Natural killer cell (primary cell): Measurements from ENCODE around the gene XDH. TPM values are rescaled to one million over a fixed set of nuclear protein-coding genes. Genes with fewer than 3 reads are reported as not detected.

Experiments
- ATAC-seq, 3 donors: fragments of 150-1000 bp in 2 of 3; fragments of 200-7000 bp in 1 of 3; cut with Tn5 transposase; 1 replicate in 1 of 3; 2 replicates in 2 of 3; pipeline ENCODE4 v1.10.0; 2021; ENCODE audit warnings: mild to moderate bottlenecking in 2 of 3, moderate library complexity in 2 of 3
- DNase-seq, 2 donors: peaks; one replicate each; pipeline versions ENCODE4 v3.0.0 to v3.0.0-alpha.2; 2013 to 2021; ENCODE audit warnings: mixed read lengths in 1 of 2
- H3K27ac ChIP-seq: one replicate; pipeline ENCODE4 v1.5.1; 2013; ENCODE audit warnings: mild to moderate bottlenecking, low read length
- H3K27me3 ChIP-seq: one replicate; pipeline ENCODE4 v1.6.1; 2013; ENCODE audit warnings: low read length; ENCODE audit not compliant: control insufficient read depth, insufficient read depth
- H3K36me3 ChIP-seq: one replicate; pipeline ENCODE4 v1.6.1; 2013; ENCODE audit warnings: low read length; ENCODE audit not compliant: control insufficient read depth, insufficient read depth
- H3K4me1 ChIP-seq: one replicate; pipeline ENCODE4 v1.6.1; 2013; ENCODE audit warnings: low read length; ENCODE audit not compliant: control insufficient read depth, insufficient read depth
- H3K4me3 ChIP-seq: one replicate; pipeline ENCODE4 v1.5.1; 2013; ENCODE audit warnings: low read length
- H3K9me3 ChIP-seq: one replicate; pipeline ENCODE4 v1.6.1; 2013; ENCODE audit warnings: low read length; ENCODE audit not compliant: control insufficient read depth, insufficient read depth
- H3K27ac Mint-ChIP-seq, 2 donors: one replicate each; pipeline ENCODE4 v1.8.0; 2022; ENCODE audit warnings: mild to moderate bottlenecking in 2 of 2, mixed read lengths in 2 of 2, moderate library complexity in 1 of 2
- H3K27me3 Mint-ChIP-seq, 2 donors: one replicate each; pipeline ENCODE4 v1.8.0; 2022; ENCODE audit warnings: low read depth in 2 of 2, mixed read lengths in 2 of 2
- H3K36me3 Mint-ChIP-seq: one replicate; pipeline ENCODE4 v1.8.0; 2022; ENCODE audit warnings: mixed read lengths
- H3K4me1 Mint-ChIP-seq, 2 donors: one replicate each; pipeline ENCODE4 v1.8.0; 2022; ENCODE audit warnings: mixed read lengths in 2 of 2
- H3K4me3 Mint-ChIP-seq: one replicate; pipeline ENCODE4 v1.8.0; 2022; ENCODE audit warnings: mild to moderate bottlenecking, moderate library complexity, mixed read lengths
- H3K9me3 Mint-ChIP-seq, 2 donors: one replicate each; pipeline ENCODE4 v1.8.0; 2022; ENCODE audit warnings: mixed read lengths in 2 of 2
- CTCF ChIP-seq: fragments of 200-600 bp; IDR thresholded peaks from one replicate; pipeline ENCODE4 v1.8.0; 2022; ENCODE audit warnings: antibody characterized with exemption
- WGBS: methylation state at CpG from one replicate; pipeline ENCODE4 v1.1.7; 2013; ENCODE audit warnings: missing lambda C conversion rate; ENCODE audit not compliant: insufficient coverage; 5-methylcytosine and 5-hydroxymethylcytosine counted together
- intact Hi-C: fragments of 100-400 bp; cut with micrococcal nuclease; formaldehyde crosslinking; loops from one replicate; pipeline ENCODE4 v1.14.2; 2022
- total RNA-seq, 4 donors: library from RNA; stranded (reverse); fragments of 120-200 nt in 1 of 4; gene quantifications; one replicate each; pipeline versions ENCODE4 v1.2.3 to v1.2.4, GENCODE V29; 2013 to 2022

XDH gene
- total RNA-seq, 3 donors from 2014 or later (not counting 1 experiment from before 2014, with no cell fraction given), result not detected

GRCh38 chr2:31421634-31422033 is 7.1 kb upstream of the XDH start:
- no peak overlapping the region for H3K4me3 Mint-ChIP-seq
- no peak overlapping the region for H3K27ac Mint-ChIP-seq
- DNase-seq (no peak), ATAC-seq (no peak)
- Histone ChIP-seq H3K27ac (no peak overlapping the region), H3K9me3 (peaks cover 6% of the 10 kb centered on the region), H3K27me3 (no peaks in the 10 kb centered on the region), H3K4me1 (no peaks in the 10 kb centered on the region), H3K4me3 (no peak overlapping the region), H3K36me3 (no peaks in the 10 kb centered on the region)
- H3K4me1 Mint-ChIP-seq, result no peaks in the 10 kb centered on the region
- peaks cover 10% of the 10 kb centered on the region for H3K36me3 Mint-ChIP-seq
- intact Hi-C loops, result no loop called here
- 96% methylated on average over 3 of the region's 3 CpGs for WGBS
- H3K9me3 Mint-ChIP-seq, result peaks cover 7 to 8% of the 10 kb centered on the region in 2 donors
- no peak for TF ChIP-seq CTCF
- no peaks in the 10 kb centered on the region for H3K27me3 Mint-ChIP-seq

GRCh38 chr2:31420936-31421335 is 6.4 kb upstream of the XDH start:
- H3K4me1 Mint-ChIP-seq, result peaks cover 0 to 4% of the 10 kb centered on the region in 2 donors

GRCh38 chr2:31419386-31419785 is 4.8 kb upstream of the XDH start:
- Histone ChIP-seq H3K4me1 (no peaks in the 10 kb centered on the region), H3K27ac (no peak overlapping the region), H3K4me3 (no peak overlapping the region), H3K27me3 (no peaks in the 10 kb centered on the region), H3K36me3 (no peaks in the 10 kb centered on the region), H3K9me3 (peaks cover 6% of the 10 kb centered on the region)
- H3K27ac Mint-ChIP-seq, result no peak overlapping the region
- H3K27me3 Mint-ChIP-seq, result no peaks in the 10 kb centered on the region
- H3K9me3 Mint-ChIP-seq, result peaks cover 3 to 8% of the 10 kb centered on the region in 2 donors
- peaks cover 10% of the 10 kb centered on the region for H3K36me3 Mint-ChIP-seq
- TF ChIP-seq CTCF, result no peak
- ATAC-seq (no peak), DNase-seq (no peak)
- no peak overlapping the region for H3K4me3 Mint-ChIP-seq
- H3K4me1 Mint-ChIP-seq, result peaks cover 0 to 4% of the 10 kb centered on the region in 2 donors
- intact Hi-C loops, result no loop called here

More at GRCh38 chr2:31420936-31421335, 6.4 kb upstream of the XDH start:
- H3K9me3 ChIP-seq, result peaks cover 6% of the 10 kb centered on the region
- no peaks in the 10 kb centered on the region for H3K27me3 ChIP-seq
- H3K36me3 ChIP-seq, result no peaks in the 10 kb centered on the region
- intact Hi-C loops, result no loop called here
- H3K4me3 ChIP-seq, result no peak overlapping the region
- no peak overlapping the region for H3K27ac ChIP-seq
- DNase-seq (no peak), ATAC-seq (no peak)
- Mint-ChIP-seq H3K4me3 (no peak overlapping the region), H3K27me3 (no peaks in the 10 kb centered on the region), H3K9me3 (peaks cover 5 to 8% of the 10 kb centered on the region in 2 donors), H3K36me3 (peaks cover 10% of the 10 kb centered on the region), H3K27ac (no peak overlapping the region)
- no peak for TF ChIP-seq CTCF
- H3K4me1 ChIP-seq, result no peaks in the 10 kb centered on the region
- WGBS, result 89% methylated on average over 1 of the region's 1 CpG

GRCh38 chr2:31415421-31415820 is 879 bp upstream of the XDH start:
- peaks cover 0 to 4% of the 10 kb centered on the region in 2 donors for H3K4me1 Mint-ChIP-seq
- TF ChIP-seq CTCF, result no peak
- Histone ChIP-seq H3K27ac (no peak overlapping the region), H3K27me3 (no peaks in the 10 kb centered on the region), H3K4me1 (no peaks in the 10 kb centered on the region), H3K4me3 (no peak overlapping the region), H3K9me3 (peaks cover 6% of the 10 kb centered on the region), H3K36me3 (no peaks in the 10 kb centered on the region)
- no peak for DNase-seq
- H3K9me3 Mint-ChIP-seq, result peaks cover 3 to 8% of the 10 kb centered on the region in 2 donors
- no peak overlapping the region for H3K4me3 Mint-ChIP-seq
- H3K36me3 Mint-ChIP-seq, result peaks cover 10% of the 10 kb centered on the region
- intact Hi-C loops, result no loop called here
- 84% methylated on average over 2 of the region's 2 CpGs for WGBS
- ATAC-seq, result no peak
- no peaks in the 10 kb centered on the region for H3K27me3 Mint-ChIP-seq
- no peak overlapping the region for H3K27ac Mint-ChIP-seq
